Transverse colon (tissue), 4 donors: ENCODE measurements around the gene ANKRD40CL. TPM values are rescaled to one million over a fixed set of nuclear protein-coding genes. Genes with fewer than 3 reads are reported as not detected.

ENCODE experiments used
- DNase-seq: peaks from one replicate; pipeline ENCODE4 v3.0.0-alpha.2; 2019
- H3K27ac ChIP-seq, 4 donors: fragments of 200-600 bp; sonication (generic); 2 replicates each; pipeline ENCODE4 v1.5.1; 2016 to 2018; ENCODE audit warnings: inconsistent platforms in 4 of 4
- H3K27me3 ChIP-seq: fragments of 200-600 bp; sonication (generic); 2 replicates; pipeline ENCODE4 v1.5.1; 2017; ENCODE audit warnings: inconsistent platforms
- H3K36me3 ChIP-seq, 4 donors: fragments of 200-600 bp; sonication (generic); 2 replicates each; pipeline ENCODE4 v1.5.1; 2017 to 2019; ENCODE audit warnings: inconsistent platforms in 4 of 4
- H3K4me1 ChIP-seq, 4 donors: fragments of 200-600 bp; sonication (generic); 2 replicates each; pipeline ENCODE4 v1.5.1; 2017 to 2020; ENCODE audit warnings: inconsistent platforms in 4 of 4
- H3K4me3 ChIP-seq, 4 donors: fragments of 200-600 bp; sonication (generic); 1 replicate in 1 of 4; 2 replicates in 3 of 4; pipeline versions ENCODE4 v1.5.1 to v1.6.1; 2017 to 2019; ENCODE audit warnings: inconsistent platforms in 4 of 4
- H3K9me3 ChIP-seq, 2 donors: fragments of 200-600 bp; sonication (generic); 2 replicates each; pipeline ENCODE4 v1.5.1; 2017 to 2019; ENCODE audit warnings: inconsistent platforms in 2 of 2
- EP300 ChIP-seq: sonication (generic); formaldehyde crosslinking; IDR thresholded peaks from one replicate; pipeline ENCODE4 v1.6.1; 2017; ENCODE audit warnings: antibody characterized with exemption, low read depth
- POLR2A ChIP-seq: fragments of 450-650 bp; IDR thresholded peaks from one replicate; pipeline ENCODE4 v1.6.1; 2016; ENCODE audit warnings: antibody characterized with exemption, mild to moderate bottlenecking, moderate library complexity
- POLR2AphosphoS5 ChIP-seq, 3 donors: sonication (generic); formaldehyde crosslinking; IDR thresholded peaks; one replicate each; pipeline ENCODE4 v1.6.1; 2016; ENCODE audit warnings: antibody characterized with exemption in 3 of 3
- WGBS, 2 donors: methylation state at CpG; one replicate each; pipeline ENCODE4 v1.1.5; 2018; ENCODE audit warnings: low coverage in 1 of 2; 5-methylcytosine and 5-hydroxymethylcytosine counted together
- in situ Hi-C, 4 donors: fragments of 200-750 bp; cut with MboI; loops; one replicate each; pipeline versions ENCODE4 v1.15.0 to v1.15.1; 2017; ENCODE audit warnings: low sequenced_read_pairs in 3 of 4, low pct_ligation_motif_present in 1 of 4, low pct_unique_long_range_greater_than_20kb in 1 of 4
- intact Hi-C: fragments of 100-400 bp; cut with DNase I; formaldehyde crosslinking; loops from one replicate; pipeline ENCODE4 v1.15.1; 2023; ENCODE audit warnings: low total_unique reads
- total RNA-seq, 4 donors: library from RNA; depleted of rRNA; stranded (reverse); fragments of >200 nt; gene quantifications; one replicate each; pipeline ENCODE4 v1.1.0, GENCODE V29; 2016
- TF ChIP-seq, protein P1 (sequence below), 5 experiments: fragments of 200-600 bp in 3 of 5; fragments of 450-650 bp in 2 of 5; sonication (generic) in 3 of 5; IDR thresholded peaks; 1 replicate in 2 of 5; 2 replicates in 3 of 5; pipeline ENCODE4 v1.5.1; 2016 to 2017; ENCODE audit warnings: antibody characterized with exemption in 5 of 5, inconsistent platforms in 3 of 5, mild to moderate bottlenecking in 2 of 5, moderate library complexity in 1 of 5

Gene ANKRD40CL
- total RNA-seq, 4 donors from 2014 or later: 40.8 to 86.0 (median 74.9) TPM

DNA sequence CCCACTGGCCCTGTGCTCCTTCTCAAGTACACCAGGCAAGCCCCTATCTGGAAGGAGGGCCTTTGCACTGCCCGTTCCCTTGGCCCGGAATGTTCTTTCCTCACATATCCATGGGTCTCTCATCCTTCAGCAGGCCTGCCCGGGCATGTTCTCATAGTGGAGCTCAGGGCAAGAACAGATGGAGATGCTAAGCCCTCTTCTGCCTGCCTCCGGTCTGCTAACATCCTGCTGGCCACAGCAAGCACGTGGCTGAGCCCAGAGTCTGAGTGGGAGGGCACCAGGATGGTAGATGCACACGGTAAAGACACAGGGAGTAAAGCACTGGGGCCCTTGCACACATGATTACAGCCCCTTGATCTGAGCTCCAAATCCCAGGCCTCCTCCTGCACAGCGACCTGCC, 19.8 kb upstream of the ANKRD40CL start:
- no peak for DNase-seq
- intact Hi-C loops (no loop called here), in situ Hi-C loops (loop anchor here (5.0 to 10.0 kb wide), 3 partner anchors 55 to 168 kb away; no protein-coding TSS in a partner anchor)
- Histone ChIP-seq H3K27ac (no peak overlapping the region), H3K36me3 (no peaks in the 10 kb centered on the region), H3K4me1 (peaks cover 0 to 8% (median 3%) of the 10 kb centered on the region in 4 donors), H3K9me3 (no peaks in the 10 kb centered on the region), H3K4me3 (no peak overlapping the region), H3K27me3 (no peaks in the 10 kb centered on the region)
- 89 to 100% methylated on average over 1 to 7 of the region's 7 CpGs for WGBS, 2 donors
- TF ChIP-seq POLR2A: no peak
- TF ChIP-seq, protein P1, sequence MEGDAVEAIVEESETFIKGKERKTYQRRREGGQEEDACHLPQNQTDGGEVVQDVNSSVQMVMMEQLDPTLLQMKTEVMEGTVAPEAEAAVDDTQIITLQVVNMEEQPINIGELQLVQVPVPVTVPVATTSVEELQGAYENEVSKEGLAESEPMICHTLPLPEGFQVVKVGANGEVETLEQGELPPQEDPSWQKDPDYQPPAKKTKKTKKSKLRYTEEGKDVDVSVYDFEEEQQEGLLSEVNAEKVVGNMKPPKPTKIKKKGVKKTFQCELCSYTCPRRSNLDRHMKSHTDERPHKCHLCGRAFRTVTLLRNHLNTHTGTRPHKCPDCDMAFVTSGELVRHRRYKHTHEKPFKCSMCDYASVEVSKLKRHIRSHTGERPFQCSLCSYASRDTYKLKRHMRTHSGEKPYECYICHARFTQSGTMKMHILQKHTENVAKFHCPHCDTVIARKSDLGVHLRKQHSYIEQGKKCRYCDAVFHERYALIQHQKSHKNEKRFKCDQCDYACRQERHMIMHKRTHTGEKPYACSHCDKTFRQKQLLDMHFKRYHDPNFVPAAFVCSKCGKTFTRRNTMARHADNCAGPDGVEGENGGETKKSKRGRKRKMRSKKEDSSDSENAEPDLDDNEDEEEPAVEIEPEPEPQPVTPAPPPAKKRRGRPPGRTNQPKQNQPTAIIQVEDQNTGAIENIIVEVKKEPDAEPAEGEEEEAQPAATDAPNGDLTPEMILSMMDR (IDR thresholded peaks at IDR 0.05): no peak
- TF ChIP-seq EP300: no peak
- no peak for TF ChIP-seq POLR2AphosphoS5 (IDR thresholded peaks at IDR 0.05)

DNA sequence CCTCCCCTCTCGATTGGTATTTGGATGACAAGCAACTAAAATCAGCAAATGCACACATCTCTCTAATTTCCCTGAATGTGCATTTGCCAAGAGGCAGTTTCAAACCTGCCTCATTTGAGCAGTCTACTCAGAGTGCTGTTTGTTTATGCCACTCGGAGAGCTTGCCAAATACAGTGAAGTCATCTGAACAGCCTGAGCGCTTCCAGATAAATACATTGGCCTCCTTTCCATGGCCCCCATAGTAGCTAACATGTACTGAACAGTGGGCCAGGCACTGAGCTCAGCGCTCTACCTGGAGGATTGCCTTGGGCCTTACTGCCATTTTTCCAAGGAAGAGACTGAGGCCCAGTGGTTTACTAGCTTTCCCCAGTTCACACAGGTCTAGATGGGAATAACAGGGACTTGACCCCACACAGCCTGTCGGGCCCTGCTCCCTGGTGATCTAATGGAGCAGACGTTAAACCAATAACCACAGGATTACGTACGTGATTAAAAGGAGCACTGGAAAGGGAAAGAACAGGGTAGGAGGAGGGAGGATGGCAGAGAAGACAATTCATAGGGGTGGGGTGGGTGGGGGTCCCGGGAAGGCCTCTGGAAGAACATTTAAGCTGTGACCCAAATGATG, 18.7 kb upstream of the ANKRD40CL start:
- Histone ChIP-seq H3K4me3 (no peak overlapping the region), H3K27me3 (no peaks in the 10 kb centered on the region), H3K27ac (peak overlapping the region in 1 of 4 donors; percentile 66), H3K9me3 (no peaks in the 10 kb centered on the region), H3K4me1 (peaks cover 0 to 8% (median 3%) of the 10 kb centered on the region in 4 donors), H3K36me3 (no peaks in the 10 kb centered on the region)
- WGBS, 2 donors: 32 to 55% methylated on average over 4 to 9 of the region's 9 CpGs
- TF ChIP-seq, protein P1 (IDR thresholded peaks at IDR 0.05): no peak
- TF ChIP-seq POLR2AphosphoS5 (IDR thresholded peaks at IDR 0.05) (no peak), EP300 (no peak), POLR2A (no peak)
- in situ Hi-C loops (loop anchor here (5.0 to 10.0 kb wide), 3 partner anchors 56 to 169 kb away; no protein-coding TSS in a partner anchor), intact Hi-C loops (no loop called here)
- no peak for DNase-seq

- TF ChIP-seq POLR2AphosphoS5 (IDR thresholded peaks at IDR 0.05) (no peak), POLR2A (no peak), EP300 (no peak)
- TF ChIP-seq, protein P1 (IDR thresholded peaks at IDR 0.05): no peak
- intact Hi-C loops: no loop called here
- Histone ChIP-seq H3K9me3 (no peaks in the 10 kb centered on the region), H3K27me3 (no peaks in the 10 kb centered on the region), H3K27ac (no peak overlapping the region), H3K4me3 (no peak overlapping the region), H3K36me3 (no peaks in the 10 kb centered on the region), H3K4me1 (peaks cover 0 to 8% (median 3%) of the 10 kb centered on the region in 4 donors)
- in situ Hi-C loops: loop anchor here (5.0 to 10.0 kb wide), 3 partner anchors 57 to 170 kb away; no protein-coding TSS in a partner anchor
- DNase-seq: no peak
- WGBS, 2 donors: 58 to 83% methylated on average over 1 to 4 of the region's 4 CpGs
Measured at GRCh38 chr17:50785126-50785525, 17.8 kb upstream of the ANKRD40CL start.

- no peaks in the 10 kb centered on the region for H3K9me3 ChIP-seq
- no peak overlapping the region for H3K27ac ChIP-seq
- no peaks in the 10 kb centered on the region for H3K36me3 ChIP-seq
- H3K27me3 ChIP-seq: no peaks in the 10 kb centered on the region
- peaks cover 0 to 8% (median 3%) of the 10 kb centered on the region in 4 donors for H3K4me1 ChIP-seq
- intact Hi-C loops (loop anchor here (5.0 kb wide), 2 partner anchors 58 to 163 kb away; no protein-coding TSS in a partner anchor), in situ Hi-C loops (loop anchor here in 3 of 4 donors (5.0 to 10.0 kb wide), 3 partner anchors 58 to 171 kb away; no protein-coding TSS in a partner anchor)
- H3K4me3 ChIP-seq: no peak overlapping the region
- 73 to 86% methylated on average over 2 of the region's 2 CpGs for WGBS, 2 donors
- TF ChIP-seq EP300 (no peak), POLR2AphosphoS5 (IDR thresholded peaks at IDR 0.05) (no peak), POLR2A (no peak)
- TF ChIP-seq, protein P1 (IDR thresholded peaks at IDR 0.05): no peak
- no peak for DNase-seq
Measured at GRCh38 chr17:50783905-50784304, 16.6 kb upstream of the ANKRD40CL start.
